Measurements from ENCODE around the gene TBC1D8.

Gene TBC1D8

GRCh38 chr2:101135412-101136296 lies 15.5 kb downstream of the TBC1D8 start:
- no peak for DNase-seq (ENCODE audit: low spot score)

GRCh38 chr2:101133492-101134100 lies 17.6 kb downstream of the TBC1D8 start:
- no peak for DNase-seq (ENCODE audit: low spot score)

DNA sequence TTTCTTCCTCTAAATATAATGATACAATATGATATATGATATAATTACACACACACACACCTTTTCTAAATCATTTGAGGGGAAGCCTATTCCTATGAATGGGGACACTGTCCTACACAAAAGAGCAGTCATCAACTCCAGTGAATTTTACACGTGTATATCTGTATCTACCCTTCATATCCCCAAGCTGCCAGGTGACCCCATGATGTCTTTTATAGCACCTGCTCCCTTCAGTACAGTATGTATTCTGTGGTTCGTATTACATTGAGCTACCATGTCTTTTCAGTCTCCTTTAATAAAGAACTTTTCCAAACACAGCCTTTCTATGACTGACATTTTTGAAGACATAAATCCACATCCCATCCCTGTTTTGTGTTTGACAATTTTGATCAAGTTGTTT lies 19.0 kb downstream of the TBC1D8 start:
- DNase-seq (ENCODE audit: low spot score), result no peak

DNA sequence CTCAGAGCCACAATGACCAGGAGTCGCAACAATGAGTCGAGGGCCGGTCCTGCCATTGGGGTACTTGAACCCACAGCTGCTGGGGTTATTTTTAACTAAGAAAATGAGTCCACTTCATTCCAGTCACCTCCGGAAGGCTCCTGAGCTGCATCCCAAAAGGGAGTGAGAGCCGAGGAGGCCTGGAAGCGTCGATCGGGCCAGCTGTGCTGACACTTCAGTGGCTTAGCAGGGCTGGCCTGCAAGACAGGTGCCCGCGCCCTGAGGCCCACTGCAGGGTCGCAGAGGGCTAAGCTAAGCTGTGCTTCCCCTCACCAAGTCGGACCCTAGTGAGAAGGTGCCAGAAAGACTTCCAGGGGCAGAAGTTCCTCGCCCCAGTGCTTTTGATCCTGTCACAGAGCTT lies 21.1 kb downstream of the TBC1D8 start:
- DNase-seq (ENCODE audit: low spot score), result no peak

DNA sequence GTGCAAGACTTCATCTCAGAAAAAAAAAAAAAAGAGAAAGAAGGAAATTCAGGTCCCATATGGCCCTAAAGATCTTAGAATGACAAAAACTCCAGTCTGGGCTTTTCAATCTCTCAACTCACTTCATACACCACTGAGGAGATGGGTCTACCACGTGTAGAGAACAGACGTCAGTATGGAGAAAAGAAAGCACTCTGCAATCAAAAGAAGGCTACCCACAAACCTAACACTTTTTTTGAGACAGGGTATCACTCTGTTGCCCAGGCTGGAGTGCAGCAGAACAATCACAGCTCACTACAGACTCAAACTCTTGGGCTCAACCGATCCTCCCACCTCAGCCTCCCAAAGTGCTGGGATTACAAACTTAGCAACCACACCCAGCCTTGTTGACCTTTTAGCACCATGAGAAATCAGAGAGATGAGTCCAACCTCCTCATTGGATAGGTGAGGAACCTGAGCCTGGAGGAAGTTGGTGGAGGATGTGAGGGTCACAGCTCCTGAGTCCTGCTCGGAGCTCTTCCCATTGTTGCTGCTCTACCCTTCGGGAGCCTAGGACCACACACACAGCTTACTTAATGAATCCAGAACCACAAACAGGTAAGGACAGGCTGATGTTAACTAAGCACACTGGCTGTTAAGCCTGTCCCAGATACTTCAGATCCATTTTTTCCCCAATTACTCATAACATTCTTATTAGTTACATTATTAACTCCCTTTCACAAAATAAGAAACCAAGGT lies 23.7 kb downstream of the TBC1D8 start:
- DNase-seq (ENCODE audit: low spot score), result no peak

- no peak for DNase-seq (ENCODE audit: low spot score)
These were observed 25.4 kb downstream of the TBC1D8 start for GRCh38 chr2:101125808-101126207.

DNA sequence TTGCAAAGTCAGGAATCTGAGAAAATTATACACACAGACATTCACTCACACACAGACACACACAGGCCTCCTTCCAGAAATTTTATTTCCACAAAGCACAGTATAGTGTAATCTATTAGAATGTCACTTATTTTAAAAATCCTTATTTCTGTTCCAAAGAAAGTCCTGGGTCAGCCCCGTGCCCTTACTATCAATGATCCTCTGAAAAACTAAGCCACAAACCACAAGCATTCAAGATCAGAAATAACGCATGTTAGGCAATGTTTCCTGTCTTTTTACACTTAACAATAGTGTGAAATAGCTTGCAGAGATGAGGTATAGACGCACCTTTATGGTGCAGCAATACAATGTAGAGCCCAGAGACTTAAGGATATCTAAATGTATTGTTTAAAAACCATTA lies 25.8 kb downstream of the TBC1D8 start:
- no peak for DNase-seq (ENCODE audit: low spot score)

DNA sequence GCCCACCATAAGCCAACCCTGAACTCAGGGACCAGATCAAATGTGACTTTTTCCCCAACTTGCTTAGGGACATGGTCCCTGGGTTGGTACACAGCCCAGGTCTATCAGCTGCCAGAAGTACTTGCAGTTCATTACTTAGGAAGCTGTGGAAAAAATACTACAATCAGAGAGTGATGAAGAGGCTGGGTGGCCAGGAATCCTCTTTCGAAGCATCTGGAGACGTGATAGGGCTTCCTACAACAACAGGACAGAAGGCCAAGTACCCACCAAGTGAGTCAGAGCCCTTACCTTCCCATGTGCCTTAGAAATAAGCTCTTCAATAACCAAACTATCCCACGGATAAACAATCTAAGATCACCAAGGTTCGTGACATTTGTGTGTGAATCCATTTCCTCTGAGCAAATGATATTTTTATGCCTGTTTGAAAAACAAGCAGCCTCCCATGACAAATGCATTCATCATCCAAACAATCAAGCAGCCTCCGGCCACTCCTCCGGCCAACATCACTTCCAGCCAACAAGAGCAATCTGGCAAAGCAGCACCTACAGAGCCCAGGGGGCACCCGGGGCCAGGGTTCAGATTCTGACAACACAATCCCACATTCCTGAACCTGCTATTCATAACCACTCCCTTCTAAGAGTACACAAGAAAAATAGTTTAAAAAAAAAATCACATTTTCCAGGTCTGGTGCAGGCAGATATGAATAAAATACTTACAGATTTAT lies 26.4 kb downstream of the TBC1D8 start:
- DNase-seq (ENCODE audit: low spot score), result peak; percentile 46

DNA sequence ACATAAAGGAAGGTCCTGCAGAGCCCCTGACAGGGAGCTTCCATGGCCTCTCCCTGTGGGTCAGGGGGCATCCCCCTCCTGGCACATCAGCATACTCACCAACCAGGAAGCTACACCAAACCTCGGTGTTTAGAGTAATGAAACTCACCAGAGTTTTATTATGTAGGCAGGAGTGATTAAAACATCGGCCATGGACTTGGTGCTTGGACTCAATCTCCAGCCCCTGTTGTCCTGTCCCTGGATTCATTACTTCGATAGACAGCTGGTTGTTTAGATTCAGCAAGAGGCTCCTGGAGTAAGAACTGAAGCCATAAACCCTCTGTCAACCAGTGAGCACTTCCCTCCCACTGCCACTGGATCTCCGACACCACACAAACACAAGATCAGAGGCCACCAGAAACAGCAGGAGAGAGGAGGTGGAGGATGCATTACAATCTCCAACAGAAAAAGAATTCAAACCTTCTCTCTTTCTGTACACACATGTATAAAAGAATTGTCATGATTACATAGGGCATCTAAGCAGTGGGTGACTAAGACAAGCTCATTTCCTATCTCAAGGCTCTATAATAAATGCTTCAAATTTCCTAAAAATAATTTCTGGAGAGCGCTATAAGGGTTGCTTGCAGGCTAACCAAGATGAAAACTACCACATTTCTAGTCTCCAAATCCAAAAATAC lies 27.2 kb downstream of the TBC1D8 start:
- DNase-seq (ENCODE audit: low spot score), result no peak

GRCh38 chr2:101121174-101121573 lies 30.0 kb downstream of the TBC1D8 start:
- no peak for DNase-seq (ENCODE audit: low spot score)

- DNase-seq (ENCODE audit: low spot score), result peak; percentile 34
These were observed 30.8 kb downstream of the TBC1D8 start for GRCh38 chr2:101120124-101120996.

DNA sequence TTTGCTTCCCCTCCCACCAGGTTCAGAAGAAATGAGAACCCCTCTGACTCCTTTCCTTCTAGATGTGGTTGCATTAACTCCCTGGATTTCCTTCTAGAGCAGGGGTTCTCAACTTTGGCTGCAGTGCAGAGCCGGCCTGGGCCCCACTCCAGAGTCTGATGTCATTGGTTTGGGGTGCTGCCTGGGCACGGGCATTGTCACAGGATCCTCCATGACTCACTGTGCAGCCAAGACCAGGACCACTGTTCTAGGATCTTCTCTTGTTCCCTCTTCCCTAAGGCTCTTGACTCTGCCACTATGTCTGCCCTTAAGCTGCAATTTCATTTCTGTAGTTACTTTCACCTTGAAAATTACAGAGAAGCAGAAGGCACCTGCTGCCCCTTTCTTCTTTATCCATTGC lies 31.8 kb downstream of the TBC1D8 start:
- DNase-seq (ENCODE audit: low spot score), result peak; percentile 79

GRCh38 chr2:101116841-101117552 lies 34.2 kb downstream of the TBC1D8 start:
- no peak for DNase-seq (ENCODE audit: low spot score)

- DNase-seq (ENCODE audit: low spot score), result no peak
These were observed 34.8 kb downstream of the TBC1D8 start for GRCh38 chr2:101116348-101116747.

GRCh38 chr2:101115664-101116063 lies 35.5 kb downstream of the TBC1D8 start:
- DNase-seq (ENCODE audit: low spot score), result no peak

DNA sequence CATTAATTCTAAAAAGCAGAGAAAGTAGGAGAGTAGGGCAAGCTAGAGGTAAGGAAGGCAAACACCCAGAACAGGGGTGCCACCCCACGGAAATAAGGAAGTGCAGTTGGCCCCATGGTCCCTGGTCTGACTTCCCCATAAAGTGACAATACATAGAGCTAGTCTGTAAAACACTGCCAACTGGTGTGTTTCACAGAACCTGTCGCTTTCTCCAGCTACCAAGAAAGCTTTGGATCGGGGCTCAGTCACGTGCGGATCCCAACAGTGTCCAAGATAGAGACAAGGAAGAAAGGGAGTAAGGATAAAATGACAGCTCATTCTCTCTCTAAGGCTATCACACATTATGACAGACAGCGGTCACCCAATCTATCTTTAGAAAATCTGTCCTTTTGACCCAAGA lies 36.4 kb downstream of the TBC1D8 start:
- DNase-seq (ENCODE audit: low spot score), result no peak

DNA sequence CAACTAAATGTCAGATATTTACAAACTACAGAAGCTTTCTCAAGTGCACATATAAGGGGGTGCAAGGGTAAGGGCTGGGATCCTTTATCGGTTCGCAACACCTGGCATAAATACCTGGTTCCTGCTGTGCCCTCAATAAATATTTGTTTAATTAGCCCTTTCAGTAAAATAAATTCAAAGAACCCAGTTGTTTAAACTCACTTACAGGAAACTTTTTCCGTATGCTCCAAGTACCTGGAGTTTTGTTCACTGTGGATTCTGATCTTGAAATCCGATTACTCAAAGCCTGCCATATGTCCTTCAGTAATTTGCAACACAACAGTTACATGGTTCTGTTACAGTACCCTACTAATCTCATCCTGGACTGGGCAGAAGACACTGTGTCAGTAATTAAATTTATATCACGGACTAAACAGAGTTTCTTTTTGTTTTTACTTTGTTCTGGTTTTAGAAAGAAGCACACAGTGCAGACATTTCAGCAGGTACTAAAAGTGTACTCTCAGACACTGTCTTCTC lies 36.9 kb downstream of the TBC1D8 start:
- no peak for DNase-seq (ENCODE audit: low spot score)

DNA sequence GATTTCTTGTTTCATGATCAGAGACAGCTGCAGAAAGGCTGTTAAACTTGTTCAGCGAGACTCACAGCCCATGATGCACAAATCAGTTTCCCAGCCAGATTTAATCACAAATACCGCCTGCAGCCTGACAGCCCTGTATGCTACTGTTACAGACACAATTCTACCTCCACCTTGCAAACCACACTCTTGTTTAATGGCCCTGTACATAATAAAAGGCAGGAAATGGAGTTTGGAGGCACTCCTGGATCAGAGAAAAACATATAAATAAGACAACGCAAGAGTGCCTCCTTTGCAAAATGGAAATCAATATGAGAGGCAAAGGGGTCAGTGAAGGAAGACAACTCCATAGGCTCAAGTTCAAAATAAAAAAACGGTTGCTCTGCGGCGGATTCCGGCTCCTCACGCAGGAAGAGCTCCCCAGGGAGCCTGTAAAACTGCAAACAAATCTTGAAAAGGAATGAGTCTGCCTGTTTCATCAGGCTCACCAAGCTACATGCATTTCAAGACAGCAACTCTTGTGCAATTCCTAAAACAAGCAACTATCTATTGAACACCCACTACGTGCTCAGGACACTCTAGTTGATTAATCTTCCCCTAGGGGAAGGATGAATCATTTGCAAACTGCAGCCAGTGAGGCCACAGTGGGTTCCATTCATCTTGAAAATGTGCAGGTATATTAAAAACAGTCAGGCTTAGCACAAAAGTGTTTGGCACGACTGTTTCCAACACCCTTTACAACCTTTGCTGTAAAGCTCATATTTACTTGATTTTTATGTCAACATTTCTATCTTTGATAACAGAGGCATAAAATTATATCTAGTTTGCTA lies 37.5 kb downstream of the TBC1D8 start:
- no peak for DNase-seq (ENCODE audit: low spot score)

- no peak for DNase-seq (ENCODE audit: low spot score)
These were observed 38.4 kb downstream of the TBC1D8 start for GRCh38 chr2:101112772-101113157.

Measured in cerebellar cortex (tissue), 1 donor.